ENCODE measurements around the gene RUFY4. TPM values are rescaled to one million over a fixed set of nuclear protein-coding genes. Genes with fewer than 3 reads are reported as not detected.

RUFY4 gene
- polyA plus RNA-seq, 1 donor from 2014 or later, result 0.25 TPM

DNA sequence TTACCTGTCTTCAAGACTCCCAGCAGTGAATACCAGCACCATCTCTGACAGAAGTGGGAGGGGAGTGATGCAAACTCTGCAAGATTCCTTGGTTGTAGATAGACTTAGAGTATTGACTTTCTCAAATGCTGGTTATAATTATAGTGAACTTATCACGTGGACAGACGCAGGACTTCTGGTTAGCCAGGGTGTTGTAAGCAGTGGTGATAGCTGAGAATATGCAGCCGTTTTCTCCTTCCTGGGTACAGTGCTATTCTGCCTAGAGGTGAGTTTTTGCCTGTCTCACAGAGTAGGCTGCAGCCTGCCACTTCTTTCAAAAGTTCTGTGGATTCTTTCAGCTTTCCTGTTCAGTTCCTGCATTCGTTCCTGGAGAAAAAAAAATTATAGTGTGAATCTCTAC, 56.0 kb downstream of the RUFY4 start:
- H3K27ac Mint-ChIP-seq, result no peak overlapping the region
- H3K4me1 Mint-ChIP-seq, result peaks cover 0 to 3% (median 0%) of the 10 kb centered on the region in 3 donors
- H3K4me3 Mint-ChIP-seq, result no peak overlapping the region
- peaks cover 18% of the 10 kb centered on the region for H3K27me3 Mint-ChIP-seq
- H3K36me3 Mint-ChIP-seq, result peaks cover 1% of the 10 kb centered on the region
- peaks cover 4 to 15% (median 10%) of the 10 kb centered on the region in 3 donors for H3K9me3 Mint-ChIP-seq

DNA sequence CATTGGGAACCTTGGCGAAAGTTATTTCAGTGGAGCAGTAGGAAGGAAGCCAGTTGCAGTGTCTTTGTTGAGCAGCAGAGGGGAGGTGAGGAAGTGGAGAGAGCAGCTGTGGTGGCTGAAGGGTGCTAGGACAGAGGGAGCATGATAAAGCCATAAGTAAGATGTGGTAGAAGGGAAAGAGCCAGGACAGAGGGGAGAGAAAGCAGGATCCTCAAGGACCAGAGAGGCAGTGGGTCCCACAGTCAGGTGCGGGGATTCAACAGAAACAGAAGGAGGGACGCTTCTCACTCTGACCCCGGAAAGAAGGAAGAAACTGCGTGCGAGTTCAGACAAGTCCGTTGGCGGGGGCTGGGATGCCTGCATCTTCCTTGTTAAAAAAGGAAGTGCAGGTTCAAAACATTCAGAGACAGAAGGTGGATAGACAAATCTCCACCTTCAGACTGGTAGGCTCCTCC, 56.6 kb downstream of the RUFY4 start, which contains the start of gene CXCR2:
Gene CXCR2 (plus strand): TSS at position 403 of the 455 bp plus-strand sequence. CDS start 8,774 bp downstream, outside the sequence.
- peak within 1 kb of the TSS in 1 of 4 donors; percentile 9 for H3K4me3 Mint-ChIP-seq
- peaks cover 4 to 15% (median 10%) of the 10 kb centered on the region in 3 donors for H3K9me3 Mint-ChIP-seq
- no peak within 1 kb of the TSS for H3K27ac Mint-ChIP-seq
- H3K36me3 Mint-ChIP-seq, result peaks cover 1% of the 10 kb centered on the region
- H3K27me3 Mint-ChIP-seq, result peaks cover 18% of the 10 kb centered on the region
- peaks cover 0 to 3% (median 0%) of the 10 kb centered on the region in 3 donors for H3K4me1 Mint-ChIP-seq

DNA sequence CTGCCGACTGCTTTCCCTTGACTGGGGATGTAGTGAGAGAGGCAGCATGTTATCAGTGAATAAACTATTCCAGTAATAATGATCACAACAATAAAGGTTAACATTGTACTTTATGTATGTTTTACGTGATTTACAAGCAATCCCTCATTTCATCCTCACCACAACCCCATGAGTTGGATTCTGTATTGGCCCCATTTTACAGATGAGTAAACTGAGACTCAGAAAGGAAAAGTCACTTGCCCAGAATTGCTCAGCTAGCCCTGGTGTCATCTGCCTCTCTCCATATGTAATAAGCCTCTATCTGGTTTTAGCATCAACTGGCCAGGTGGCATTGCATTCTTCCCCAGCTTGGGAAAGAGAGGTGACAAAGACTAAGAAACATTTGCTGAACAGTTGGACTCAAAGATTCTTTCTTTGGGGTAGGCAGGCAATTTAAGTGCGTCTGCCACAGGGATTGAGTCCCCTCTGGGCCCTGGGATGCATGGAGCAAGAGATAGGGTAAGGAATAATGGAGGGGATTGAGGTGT, 58.9 kb downstream of the RUFY4 start:
- Mint-ChIP-seq H3K4me1 (peaks cover 0 to 3% (median 0%) of the 10 kb centered on the region in 3 donors), H3K27ac (no peak overlapping the region), H3K9me3 (peaks cover 0 to 4% (median 0%) of the 10 kb centered on the region in 3 donors), H3K4me3 (no peak overlapping the region), H3K27me3 (peaks cover 18% of the 10 kb centered on the region), H3K36me3 (peaks cover 3% of the 10 kb centered on the region)

DNA sequence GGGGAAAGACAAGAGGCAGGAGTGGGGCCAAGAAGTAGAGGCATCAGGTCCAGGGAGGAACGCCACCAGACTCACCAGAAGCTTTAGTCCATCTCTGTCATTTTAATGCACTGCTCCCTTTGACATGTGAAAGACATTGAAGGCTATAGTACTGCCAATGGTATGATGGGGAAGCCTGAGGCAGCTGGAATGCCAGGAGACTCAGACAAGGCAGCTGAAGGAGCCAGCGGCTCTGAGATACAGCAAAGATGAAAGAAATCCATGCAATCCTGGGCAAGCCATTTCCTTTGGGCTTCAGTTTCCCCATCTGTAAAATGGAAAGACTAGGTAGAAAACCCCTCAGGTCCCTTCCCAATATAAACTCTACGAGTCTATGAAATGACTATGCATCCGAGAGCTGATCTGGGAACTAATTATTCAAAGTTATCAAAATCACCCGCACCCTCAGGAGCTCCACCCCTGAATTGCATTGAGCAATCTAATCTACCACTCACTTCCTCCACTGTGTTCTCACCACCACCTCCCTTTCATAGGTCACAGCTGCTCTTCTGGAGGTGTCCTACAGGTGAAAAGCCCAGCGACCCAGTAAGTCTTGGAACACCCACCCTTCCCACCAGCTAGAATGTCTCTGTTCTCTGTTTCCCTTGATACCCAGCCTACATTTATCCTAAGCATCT, 59.9 kb downstream of the RUFY4 start:
- H3K27me3 Mint-ChIP-seq, result peaks cover 18% of the 10 kb centered on the region
- peak overlapping the region in 1 of 3 donors; percentile 78 for H3K27ac Mint-ChIP-seq
- peaks cover 0 to 3% (median 0%) of the 10 kb centered on the region in 3 donors for H3K9me3 Mint-ChIP-seq
- peaks cover 3% of the 10 kb centered on the region for H3K36me3 Mint-ChIP-seq
- H3K4me1 Mint-ChIP-seq, result peaks cover 0 to 3% (median 0%) of the 10 kb centered on the region in 3 donors
- H3K4me3 Mint-ChIP-seq, result no peak overlapping the region

- Mint-ChIP-seq H3K27me3 (peaks cover 18% of the 10 kb centered on the region), H3K4me3 (no peak overlapping the region), H3K9me3 (peaks cover 0 to 3% (median 0%) of the 10 kb centered on the region in 3 donors), H3K36me3 (peaks cover 3% of the 10 kb centered on the region), H3K27ac (no peak overlapping the region), H3K4me1 (peaks cover 0 to 3% (median 0%) of the 10 kb centered on the region in 3 donors)
These were observed 60.5 kb downstream of the RUFY4 start for GRCh38 chr2:218129458-218130135.

DNA sequence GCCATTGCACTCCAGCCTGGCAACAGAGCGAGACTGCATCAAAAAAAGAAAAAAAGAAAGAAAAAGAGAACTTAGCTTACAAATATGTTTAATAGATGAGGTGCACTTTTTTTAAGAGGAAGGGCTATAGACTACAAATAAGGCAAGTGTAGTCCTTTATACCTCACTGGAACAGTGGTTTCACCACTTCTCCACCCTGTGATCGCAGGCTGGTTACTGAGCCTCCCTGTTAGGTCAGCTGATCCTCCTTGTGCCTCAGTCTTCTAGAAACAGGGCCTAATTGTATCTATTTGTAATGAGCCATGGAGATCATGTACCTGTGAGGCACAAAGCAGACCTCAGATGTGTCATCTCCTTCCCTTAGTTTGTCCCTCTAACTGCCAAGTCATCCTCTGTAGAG, 61.3 kb downstream of the RUFY4 start:
- Mint-ChIP-seq H3K9me3 (peaks cover 0 to 3% (median 0%) of the 10 kb centered on the region in 3 donors), H3K4me1 (peaks cover 0 to 3% (median 0%) of the 10 kb centered on the region in 3 donors), H3K27me3 (peaks cover 15% of the 10 kb centered on the region), H3K36me3 (peaks cover 3% of the 10 kb centered on the region), H3K4me3 (no peak overlapping the region), H3K27ac (no peak overlapping the region)

DNA sequence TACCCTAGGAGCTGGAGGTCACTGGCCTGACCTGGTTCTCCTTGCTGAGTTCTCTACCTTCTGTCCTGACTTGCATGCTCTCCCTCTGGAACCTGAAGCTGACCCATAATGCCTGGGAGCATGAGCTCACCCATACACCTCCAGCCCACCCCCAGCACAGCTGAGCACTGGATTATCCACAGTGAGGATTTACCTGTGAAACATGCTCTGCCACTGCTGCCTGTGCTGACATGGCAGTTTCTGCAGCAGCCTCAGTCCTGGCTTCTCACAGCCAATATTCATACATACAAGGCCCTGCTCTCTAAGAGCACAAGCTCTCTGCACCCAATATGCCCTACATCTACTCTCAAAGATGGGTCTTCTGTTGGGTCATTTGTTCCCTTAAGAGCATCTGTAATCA, 61.8 kb downstream of the RUFY4 start:
- Mint-ChIP-seq H3K27me3 (peaks cover 16% of the 10 kb centered on the region), H3K4me1 (no peaks in the 10 kb centered on the region), H3K9me3 (peaks cover 0 to 2% (median 0%) of the 10 kb centered on the region in 3 donors), H3K36me3 (peaks cover 2% of the 10 kb centered on the region), H3K4me3 (peak overlapping the region in 1 of 4 donors; percentile 2), H3K27ac (no peak overlapping the region)

DNA sequence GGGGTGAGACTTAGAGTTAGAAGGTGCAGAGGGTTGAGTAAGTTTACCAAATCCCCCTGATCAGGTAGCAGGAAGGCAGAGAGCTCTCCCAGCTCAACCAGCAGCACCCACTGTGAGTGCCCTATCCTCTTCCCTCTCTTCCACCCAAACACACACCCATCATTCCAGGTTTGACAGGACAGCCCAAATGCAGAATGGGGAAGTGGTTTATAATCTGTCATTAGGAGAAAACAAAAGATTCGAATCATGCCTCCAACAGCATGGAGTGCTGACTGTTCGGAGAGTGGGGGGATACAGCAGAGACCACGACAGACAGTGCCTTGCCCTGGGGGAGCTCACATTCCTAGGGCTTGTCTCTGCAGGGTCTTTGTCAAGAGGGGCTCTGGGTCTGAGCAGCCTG, 68.5 kb downstream of the RUFY4 start:
- H3K27me3 Mint-ChIP-seq, result peaks cover 32% of the 10 kb centered on the region
- peaks cover 0 to 9% (median 0%) of the 10 kb centered on the region in 3 donors for H3K4me1 Mint-ChIP-seq
- no peaks in the 10 kb centered on the region for H3K9me3 Mint-ChIP-seq
- H3K27ac Mint-ChIP-seq, result no peak overlapping the region
- H3K4me3 Mint-ChIP-seq, result no peak overlapping the region
- H3K36me3 Mint-ChIP-seq, result peaks cover 2% of the 10 kb centered on the region

DNA sequence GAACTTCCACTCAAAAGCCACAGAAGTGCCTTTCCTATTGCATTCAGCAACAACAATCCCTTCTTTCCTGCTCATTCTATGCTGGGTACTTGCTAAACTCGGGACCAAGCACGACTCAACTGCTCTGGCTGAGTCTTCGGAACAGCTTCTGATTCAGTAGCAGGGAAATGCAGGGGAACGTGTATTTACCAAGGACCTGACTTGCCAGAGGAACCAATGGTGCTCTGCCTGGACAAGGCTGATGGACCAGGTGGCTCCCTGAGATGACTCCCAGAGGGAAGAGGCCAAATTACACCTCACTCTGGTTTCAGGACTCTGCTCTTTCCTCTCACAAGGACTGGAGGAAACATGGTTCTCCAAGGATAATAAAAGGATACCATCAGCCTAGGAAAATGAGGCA, 69.0 kb downstream of the RUFY4 start:
- Mint-ChIP-seq H3K9me3 (no peaks in the 10 kb centered on the region), H3K4me1 (peaks cover 0 to 9% (median 0%) of the 10 kb centered on the region in 3 donors), H3K27me3 (peaks cover 32% of the 10 kb centered on the region), H3K36me3 (no peaks in the 10 kb centered on the region), H3K4me3 (no peak overlapping the region), H3K27ac (no peak overlapping the region)

Other genes with a start within 250 kb of the RUFY4 start
- not detected for gene TNS1, start 66.3 kb upstream of the RUFY4 start, polyA plus RNA-seq
- gene CXCR2, start 56.8 kb downstream of the RUFY4 start, polyA plus RNA-seq, result 0.40 TPM
- 0.35 TPM for gene CXCR1, start 97.7 kb downstream of the RUFY4 start, polyA plus RNA-seq
- gene ARPC2, start 147.9 kb downstream of the RUFY4 start, polyA plus RNA-seq, result 862 TPM
- gene GPBAR1, start 191.8 kb downstream of the RUFY4 start, polyA plus RNA-seq, result 0.64 TPM
- 82.0 TPM for gene AAMP, start 200.9 kb downstream of the RUFY4 start, polyA plus RNA-seq
- 126 TPM for gene PNKD, start 201.3 kb downstream of the RUFY4 start, polyA plus RNA-seq
- 147 TPM for gene TMBIM1, start 223.2 kb downstream of the RUFY4 start, polyA plus RNA-seq